HG03108 (cell line): Measurements from ENCODE around the gene TRPM3.

Experiments
- ATAC-seq: cut with Tn5 transposase; IDR thresholded peaks from one replicate; pipeline ENCODE4 v1.9.1; 2021; ENCODE audit warnings: moderate library complexity; ENCODE audit not compliant: unreplicated experiment

TRPM3 gene

DNA sequence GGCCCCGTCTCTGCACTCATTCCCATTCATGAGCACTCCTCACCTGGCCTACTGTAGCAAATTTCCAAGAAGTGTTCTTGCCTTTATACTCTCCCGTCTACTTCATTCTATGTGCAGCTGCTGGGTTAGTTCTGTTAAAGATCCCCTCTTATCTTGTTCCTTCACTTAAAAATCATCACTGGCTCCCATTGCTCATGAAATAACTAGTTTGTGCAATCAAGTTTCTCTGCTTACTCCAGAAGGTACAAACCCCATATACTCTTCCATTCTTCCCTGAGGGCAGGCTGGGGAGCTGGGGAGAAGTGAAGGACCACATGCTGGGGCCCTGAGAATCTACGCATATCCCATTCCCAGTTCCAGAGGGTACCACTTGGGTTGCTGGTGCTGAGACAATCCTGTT lies 622.6 kb downstream of the TRPM3 start:
- ATAC-seq: no peak

GRCh38 chr9:70496244-70496643 lies 625.2 kb downstream of the TRPM3 start:
- ATAC-seq: no peak

- no peak for ATAC-seq
Measured at GRCh38 chr9:70495514-70495913, 625.9 kb downstream of the TRPM3 start.

- ATAC-seq: no peak
Measured at GRCh38 chr9:70494221-70494620, 627.2 kb downstream of the TRPM3 start.

- no peak for ATAC-seq
Measured at GRCh38 chr9:70493029-70493428, 628.4 kb downstream of the TRPM3 start.

DNA sequence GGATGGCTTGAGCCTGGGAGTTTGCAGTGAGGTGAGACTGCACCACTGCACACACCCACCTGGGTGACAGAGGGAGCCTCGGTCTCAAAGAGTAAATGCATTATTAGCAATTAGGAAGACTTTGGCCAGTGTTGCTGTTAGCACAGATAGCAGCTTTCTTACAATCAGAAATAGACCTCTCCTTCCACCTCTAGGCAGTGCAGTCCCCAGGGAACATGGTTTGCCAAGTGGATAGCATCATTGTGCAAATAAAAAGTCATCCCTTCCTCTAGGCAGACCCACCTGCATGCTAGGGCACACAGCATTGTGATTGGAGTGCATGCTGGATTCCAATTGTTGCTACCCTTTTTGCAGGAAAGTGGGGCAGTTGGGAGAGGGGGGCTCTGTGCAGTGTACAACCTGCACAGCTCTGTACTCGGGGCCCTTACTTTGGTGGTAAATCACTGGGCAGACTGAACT lies 629.1 kb downstream of the TRPM3 start:
- no peak for ATAC-seq

- no peak for ATAC-seq
Measured at GRCh38 chr9:70491426-70492318, 629.7 kb downstream of the TRPM3 start.

DNA sequence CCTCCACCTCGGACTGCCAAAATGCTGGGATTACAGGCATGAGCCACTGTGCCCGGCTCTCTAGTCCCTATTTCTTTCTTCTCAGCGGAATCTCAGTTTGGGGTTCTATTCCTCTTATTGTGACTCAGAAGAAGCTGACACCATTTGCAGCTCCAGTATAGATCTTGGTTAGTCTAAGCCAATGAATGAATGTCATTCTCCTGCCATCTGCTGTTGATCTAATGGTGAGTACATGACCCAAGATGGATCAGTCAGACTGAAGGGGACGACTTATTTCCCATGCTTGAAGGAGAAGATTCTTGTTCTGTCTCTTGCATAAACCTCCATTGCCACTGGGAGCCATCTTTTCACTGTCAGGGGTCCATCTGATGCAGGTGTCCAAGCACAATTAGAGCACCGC lies 630.9 kb downstream of the TRPM3 start:
- no peak for ATAC-seq

GRCh38 chr9:70488793-70489105 lies 632.7 kb downstream of the TRPM3 start:
- ATAC-seq: no peak

- ATAC-seq: no peak
Measured at GRCh38 chr9:70488098-70488792, 633.2 kb downstream of the TRPM3 start.

GRCh38 chr9:70486127-70486526 lies 635.3 kb downstream of the TRPM3 start:
- ATAC-seq: no peak

- no peak for ATAC-seq
Measured at GRCh38 chr9:70485273-70485858, 636.1 kb downstream of the TRPM3 start.

DNA sequence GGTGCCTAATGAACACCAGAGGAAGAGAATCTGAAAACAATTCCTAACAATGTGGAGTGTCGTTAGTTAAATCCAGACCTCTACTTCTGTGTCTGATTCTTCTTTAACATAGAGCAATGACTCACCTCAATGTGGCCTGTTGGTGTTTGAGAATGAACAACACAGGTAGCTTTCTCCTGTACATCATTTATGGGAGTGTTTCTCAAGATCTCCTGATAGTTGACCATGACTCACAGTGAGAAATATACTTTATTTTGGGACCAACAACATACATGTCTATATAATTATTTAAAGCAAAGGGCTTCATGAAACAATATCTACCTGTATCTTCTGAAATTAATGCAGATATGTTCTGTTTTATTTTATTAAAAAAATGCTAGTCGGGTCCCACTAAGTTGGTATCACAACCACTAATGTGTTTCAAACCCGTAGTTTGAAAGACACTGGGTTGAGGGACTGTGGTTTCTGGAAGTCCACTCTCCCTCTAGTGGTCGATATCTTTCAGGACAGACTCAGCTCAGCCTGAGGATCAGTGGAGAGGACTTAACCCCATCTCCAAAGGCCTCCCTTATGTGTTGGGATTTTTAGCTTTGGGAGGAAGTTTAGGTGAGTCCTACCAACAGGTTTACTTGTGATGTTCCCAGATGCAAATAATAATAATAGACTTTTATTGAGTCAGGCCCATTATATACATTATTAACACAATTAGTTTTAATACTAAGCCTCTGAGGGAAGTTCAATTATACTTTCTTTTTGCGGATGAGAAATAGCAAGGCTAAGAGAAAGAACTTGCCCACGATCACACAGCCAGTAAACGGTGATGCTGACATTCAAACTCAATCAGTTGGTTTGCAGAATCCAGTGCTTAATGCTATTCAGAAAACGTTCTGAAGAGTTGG lies 636.9 kb downstream of the TRPM3 start:
- ATAC-seq: no peak

GRCh38 chr9:70481471-70481870 lies 640.0 kb downstream of the TRPM3 start:
- no peak for ATAC-seq

- ATAC-seq: no peak
Measured at GRCh38 chr9:70480405-70480980, 640.9 kb downstream of the TRPM3 start.

DNA sequence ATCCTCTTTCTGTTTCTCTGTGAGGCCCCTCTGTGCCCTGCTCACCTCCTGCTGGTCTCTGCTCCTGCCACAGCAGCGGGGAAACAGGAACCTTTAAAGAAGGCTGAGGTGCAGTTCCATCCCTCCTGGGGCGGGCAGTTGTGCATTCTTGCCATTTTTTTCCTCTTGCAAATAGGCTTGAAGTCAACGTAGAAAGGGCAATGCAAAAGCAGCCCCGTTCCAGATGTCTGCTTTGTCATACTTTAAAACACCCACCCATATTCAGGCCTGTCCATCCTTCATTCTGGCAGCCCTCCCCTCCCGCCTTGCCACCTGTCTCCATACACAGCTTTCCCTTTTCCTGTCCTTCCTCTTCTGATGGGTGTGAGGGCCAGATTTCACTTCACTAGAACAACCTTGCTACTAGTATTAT lies 641.5 kb downstream of the TRPM3 start:
- ATAC-seq: no peak
